Panc1 (cell line): ENCODE data around the gene OPRPN. TPM values are rescaled to one million over a fixed set of nuclear protein-coding genes. Genes with fewer than 3 reads are reported as not detected.

Experiments
- ATAC-seq: fragments of 200-7000 bp; cut with Tn5 transposase; 2 replicates; pipeline ENCODE4 v1.9.1; 2020; ENCODE audit warnings: mild to moderate bottlenecking, moderate library complexity
- BruUV-seq: library from RNA; stranded (reverse); fragments of 400-500 nt; replicated peaks from 2 replicates; lab custom pipeline; 2021; lab: Mats Ljungman, UMichigan
- CTCF ChIA-PET: fragments of 300-600 bp; sonication (Branson Sonifier 250); formaldehyde crosslinking; loops from one replicate; lab custom pipeline; 2022; ENCODE audit warnings: antibody characterized with exemption; lab: Charles Lee
- POLR2A ChIA-PET: fragments of 300-600 bp; sonication (Branson Sonifier 250); formaldehyde crosslinking; loops from one replicate; lab custom pipeline; 2022; ENCODE audit warnings: antibody characterized with exemption; lab: Charles Lee
- DNase-seq: peaks from one replicate; pipeline ENCODE4 v3.0.0-alpha.2; 2010; ENCODE audit warnings: low read depth, low spot score
- H3K27ac ChIP-seq: 2 replicates; pipeline ENCODE4 v1.5.1; 2011; ENCODE audit warnings: mild to moderate bottlenecking, low read length, inconsistent platforms
- H3K27me3 ChIP-seq: fragments of 200-500 bp; sonication (Bioruptor generic); 2 replicates; pipeline ENCODE4 v1.6.0; 2014; ENCODE audit warnings: low read length, inconsistent platforms; ENCODE audit not compliant: control insufficient read depth, insufficient read depth
- H3K36me3 ChIP-seq: fragments of 200-500 bp; sonication (Bioruptor generic); 2 replicates; pipeline ENCODE4 v1.5.1; 2014; ENCODE audit warnings: inconsistent platforms, mild to moderate bottlenecking, low read length, moderate library complexity; ENCODE audit not compliant: control insufficient read depth, insufficient read depth
- H3K4me1 ChIP-seq: 2 replicates; pipeline ENCODE4 v1.5.1; 2011; ENCODE audit warnings: inconsistent platforms, mild to moderate bottlenecking, low read length, moderate library complexity; ENCODE audit not compliant: control insufficient read depth, insufficient read depth
- H3K4me3 ChIP-seq, 2 experiments: 2 replicates each; pipeline ENCODE4 v1.5.1; 2011 to 2012; ENCODE audit warnings: low read depth in 2 of 2, low read length in 2 of 2, mild to moderate bottlenecking in 2 of 2, inconsistent platforms in 1 of 2, moderate library complexity in 1 of 2
- H3K9me3 ChIP-seq: fragments of 200-500 bp; sonication (Bioruptor generic); 2 replicates; pipeline ENCODE4 v1.5.1; 2014; ENCODE audit warnings: low read depth, mild to moderate bottlenecking, inconsistent platforms, low read length, moderate library complexity; ENCODE audit not compliant: control insufficient read depth, insufficient read depth
- CTCF ChIP-seq: fragments of 450-650 bp; IDR thresholded peaks from 2 replicates; pipeline ENCODE4 v1.5.1; 2017; ENCODE audit warnings: mild to moderate bottlenecking
- POLR2AphosphoS5 ChIP-seq: IDR thresholded peaks from 2 replicates; pipeline ENCODE4 v1.6.1; 2012; ENCODE audit warnings: mild to moderate bottlenecking, low read depth, low read length, moderate library complexity
- REST ChIP-seq, 2 experiments: IDR thresholded peaks; 2 replicates each; pipeline ENCODE4 v1.6.1; 2011 to 2012; ENCODE audit warnings: low read depth in 2 of 2, control low read depth in 1 of 2, low read length in 1 of 2, mild to moderate bottlenecking in 1 of 2, moderate library complexity in 1 of 2; ENCODE audit not compliant: insufficient read depth in 1 of 2
- SIN3A ChIP-seq: IDR thresholded peaks from 2 replicates; pipeline ENCODE4 v1.6.1; 2012; ENCODE audit warnings: low read depth, mild to moderate bottlenecking, low read length, moderate library complexity, borderline replicate concordance; ENCODE audit not compliant: insufficient read depth
- TCF7L2 ChIP-seq: IDR thresholded peaks from 2 replicates; pipeline ENCODE4 v1.6.1; 2011; ENCODE audit warnings: mild to moderate bottlenecking, low read depth, low read length, inconsistent platforms
- in situ Hi-C: cut with HindIII; loops from 2 replicates; pipeline ENCODE4 v1.10.0; 2016; ENCODE audit warnings: low sequenced_read_pairs, low pct_unique_long_range_greater_than_20kb
- intact Hi-C: fragments of 100-400 bp; cut with micrococcal nuclease; formaldehyde crosslinking; loops from one replicate; pipeline ENCODE4 v1.10.0; 2022; ENCODE audit not compliant: unreplicated experiment
- total RNA-seq: library from RNA; stranded (reverse); gene quantifications from one replicate; pipeline ENCODE4 v1.2.1, GENCODE V29; 2021; ENCODE audit not compliant: unreplicated experiment

OPRPN gene
- total RNA-seq, 1 experiment from 2014 or later, result not detected

- no peak overlapping the region for H3K27ac ChIP-seq
- H3K9me3 ChIP-seq, result no peaks in the 10 kb centered on the region
- no peak overlapping the region for H3K4me3 ChIP-seq
- DNase-seq (no peak), ATAC-seq (no peak)
- BruUV-seq, result no TSS peak
- no peaks in the 10 kb centered on the region for H3K27me3 ChIP-seq
- POLR2A ChIA-PET, result no interaction called here
- in situ Hi-C loops, result no loop called here
- CTCF ChIA-PET, result no interaction called here
- TF ChIP-seq SIN3A, result no peak
- no peak for TF ChIP-seq REST (IDR thresholded peaks at IDR 0.05; ENCODE audit: insufficient read depth in 1 of 2, low read depth in 2 of 2, low read length in 1 of 2)
- TF ChIP-seq TCF7L2, result no peak
- no peak for TF ChIP-seq POLR2AphosphoS5
- TF ChIP-seq CTCF, result no peak
- H3K4me1 ChIP-seq, result no peaks in the 10 kb centered on the region
- no peaks in the 10 kb centered on the region for H3K36me3 ChIP-seq
- intact Hi-C loops, result no loop called here
Measured at GRCh38 chr4:70402762-70403161, 5.0 kb downstream of the OPRPN start.

- Histone ChIP-seq H3K4me3 (no peak overlapping the region), H3K9me3 (no peaks in the 10 kb centered on the region), H3K36me3 (no peaks in the 10 kb centered on the region), H3K27me3 (no peaks in the 10 kb centered on the region), H3K4me1 (no peaks in the 10 kb centered on the region), H3K27ac (no peak overlapping the region)
- TF ChIP-seq SIN3A, result no peak
- TF ChIP-seq REST (IDR thresholded peaks at IDR 0.05; ENCODE audit: insufficient read depth in 1 of 2, low read depth in 2 of 2, low read length in 1 of 2), result no peak
- TF ChIP-seq CTCF, result no peak
- TF ChIP-seq POLR2AphosphoS5, result no peak
- no peak for TF ChIP-seq TCF7L2
- in situ Hi-C loops (no loop called here), intact Hi-C loops (no loop called here)
- ATAC-seq, result no peak
- BruUV-seq, result no TSS peak
- ChIA-PET POLR2A (no interaction called here), CTCF (no interaction called here)
- DNase-seq, result no peak
Measured at GRCh38 chr4:70405765-70406164, 8.0 kb downstream of the OPRPN start.
